SK-N-SH treated with all-trans-retinoic acid at 6 μM for 48 hours (cell line): Measurements from ENCODE around the gene MGLL.

Source experiments
- ATAC-seq: fragments of 200-7000 bp; cut with Tn5 transposase; 3 replicates; pipeline ENCODE4 v1.9.1; 2020; ENCODE audit warnings: mild to moderate bottlenecking, moderate library complexity
- ARNTL ChIP-seq: fragments of 450-650 bp; formaldehyde crosslinking; IDR thresholded peaks from 2 replicates; pipeline ENCODE4 v1.5.0; 2020; ENCODE audit warnings: low read depth, mild to moderate bottlenecking, moderate library complexity, borderline replicate concordance
- BACH2 ChIP-seq: fragments of 250-450 bp; sonication (Bioruptor Pico); IDR thresholded peaks from 2 replicates; pipeline ENCODE4 v1.9.0; 2021; ENCODE audit warnings: mild to moderate bottlenecking, borderline replicate concordance
- CSDC2 ChIP-seq: fragments of 250-450 bp; sonication (Bioruptor Pico); IDR thresholded peaks from 2 replicates; pipeline ENCODE4 v1.5.0; 2020; ENCODE audit warnings: mild to moderate bottlenecking, moderate library complexity
- ESRRG ChIP-seq: fragments of 250-450 bp; sonication (Bioruptor Pico); IDR thresholded peaks from 2 replicates; pipeline ENCODE4 v1.6.1; 2021; ENCODE audit warnings: mild to moderate bottlenecking
- GLIS3 ChIP-seq: fragments of 250-450 bp; sonication (Bioruptor Pico); IDR thresholded peaks from 2 replicates; pipeline ENCODE4 v1.5.0; 2020; ENCODE audit warnings: mild to moderate bottlenecking, moderate library complexity
- ISL1 ChIP-seq: fragments of 250-450 bp; sonication (Bioruptor Pico); IDR thresholded peaks from 2 replicates; pipeline ENCODE4 v2.1.2; 2022; ENCODE audit warnings: mild to moderate bottlenecking, moderate library complexity
- OSR1 ChIP-seq: fragments of 250-450 bp; sonication (Bioruptor Pico); IDR thresholded peaks from 2 replicates; pipeline ENCODE4 v1.8.0; 2022; ENCODE audit warnings: moderate library complexity, mild to moderate bottlenecking, inconsistent platforms
- PPARA ChIP-seq: fragments of 250-450 bp; sonication (Bioruptor Pico); IDR thresholded peaks from 2 replicates; pipeline ENCODE4 v1.5.0; 2020; ENCODE audit warnings: mild to moderate bottlenecking, borderline replicate concordance
- RARB ChIP-seq: fragments of 250-450 bp; sonication (Bioruptor Pico); IDR thresholded peaks from 2 replicates; pipeline ENCODE4 v1.8.0; 2021; ENCODE audit warnings: mild to moderate bottlenecking, moderate library complexity
- SNAI2 ChIP-seq: fragments of 250-450 bp; sonication (Bioruptor Pico); IDR thresholded peaks from 2 replicates; pipeline ENCODE4 v1.5.0; 2020; ENCODE audit warnings: mild to moderate bottlenecking, moderate library complexity
- TCF4 ChIP-seq: fragments of 250-450 bp; sonication (Bioruptor Pico); IDR thresholded peaks from 2 replicates; pipeline ENCODE4 v1.8.0; 2021; ENCODE audit warnings: mild to moderate bottlenecking, moderate library complexity, borderline replicate concordance
- TSHZ2 ChIP-seq: fragments of 250-450 bp; sonication (Bioruptor Pico); IDR thresholded peaks from 2 replicates; pipeline ENCODE4 v1.5.0; 2020; ENCODE audit warnings: mild to moderate bottlenecking, moderate library complexity
- ZC3H10 ChIP-seq: fragments of 250-450 bp; sonication (Bioruptor Pico); IDR thresholded peaks from 2 replicates; pipeline ENCODE4 v1.5.1; 2021; ENCODE audit warnings: mild to moderate bottlenecking, moderate library complexity
- ZFP3 ChIP-seq: fragments of 250-450 bp; sonication (Bioruptor Pico); IDR thresholded peaks from 2 replicates; pipeline ENCODE4 v1.5.0; 2020; ENCODE audit warnings: mild to moderate bottlenecking, moderate library complexity
- ZFP30 ChIP-seq: fragments of 450-650 bp; formaldehyde crosslinking; IDR thresholded peaks from 2 replicates; pipeline ENCODE4 v1.5.0; 2022; ENCODE audit warnings: mild to moderate bottlenecking, moderate library complexity
- ZNF565 ChIP-seq: fragments of 450-650 bp; formaldehyde crosslinking; conservative IDR thresholded peaks from 2 replicates; pipeline ENCODE4 v1.5.0; 2020; ENCODE audit warnings: low read depth, mild to moderate bottlenecking, moderate library complexity
- ZNF70 ChIP-seq: fragments of 450-650 bp; formaldehyde crosslinking; IDR thresholded peaks from 2 replicates; pipeline ENCODE4 v1.5.0; 2020; ENCODE audit warnings: mild to moderate bottlenecking, moderate library complexity
- ZNF8 ChIP-seq: fragments of 450-650 bp; formaldehyde crosslinking; IDR thresholded peaks from 2 replicates; pipeline ENCODE4 v1.5.0; 2020; ENCODE audit warnings: mild to moderate bottlenecking, moderate library complexity
- TF ChIP-seq, protein P1 (sequence below): fragments of 250-450 bp; sonication (Bioruptor Pico); IDR thresholded peaks from 2 replicates; pipeline ENCODE4 v1.5.1; 2020; ENCODE audit warnings: low read depth, mild to moderate bottlenecking, moderate library complexity
- TF ChIP-seq, protein P2 (sequence below): fragments of 250-450 bp; sonication (Bioruptor Pico); IDR thresholded peaks from 2 replicates; pipeline ENCODE4 v1.5.1; 2021; ENCODE audit warnings: mild to moderate bottlenecking, moderate library complexity
- TF ChIP-seq, protein P3 (sequence below): fragments of 250-450 bp; sonication (Bioruptor Pico); IDR thresholded peaks from 2 replicates; pipeline ENCODE4 v1.8.0; 2020; ENCODE audit warnings: mild to moderate bottlenecking, moderate library complexity, borderline replicate concordance

Gene MGLL

GRCh38 chr3:127827808-127828207 lies 5.5 kb upstream of the MGLL start:
- TF ChIP-seq ZFP30 (CRISPR knock-in tag) (no peak), ISL1 (CRISPR knock-in tag) (no peak), TSHZ2 (no peak), ARNTL (CRISPR knock-in tag) (no peak), ZNF70 (no peak), RARB (CRISPR knock-in tag) (no peak), TCF4 (no peak), ZFP3 (CRISPR knock-in tag) (no peak), ESRRG (CRISPR knock-in tag) (no peak), ZNF565 (CRISPR knock-in tag) (no peak), GLIS3 (CRISPR knock-in tag) (no peak), CSDC2 (no peak)
- TF ChIP-seq, protein P1, sequence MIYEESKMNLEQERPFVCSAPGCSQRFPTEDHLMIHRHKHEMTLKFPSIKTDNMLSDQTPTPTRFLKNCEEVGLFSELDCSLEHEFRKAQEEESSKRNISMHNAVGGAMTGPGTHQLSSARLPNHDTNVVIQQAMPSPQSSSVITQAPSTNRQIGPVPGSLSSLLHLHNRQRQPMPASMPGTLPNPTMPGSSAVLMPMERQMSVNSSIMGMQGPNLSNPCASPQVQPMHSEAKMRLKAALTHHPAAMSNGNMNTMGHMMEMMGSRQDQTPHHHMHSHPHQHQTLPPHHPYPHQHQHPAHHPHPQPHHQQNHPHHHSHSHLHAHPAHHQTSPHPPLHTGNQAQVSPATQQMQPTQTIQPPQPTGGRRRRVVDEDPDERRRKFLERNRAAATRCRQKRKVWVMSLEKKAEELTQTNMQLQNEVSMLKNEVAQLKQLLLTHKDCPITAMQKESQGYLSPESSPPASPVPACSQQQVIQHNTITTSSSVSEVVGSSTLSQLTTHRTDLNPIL (CRISPR knock-in tag) = no peak
- TF ChIP-seq, protein P2, sequence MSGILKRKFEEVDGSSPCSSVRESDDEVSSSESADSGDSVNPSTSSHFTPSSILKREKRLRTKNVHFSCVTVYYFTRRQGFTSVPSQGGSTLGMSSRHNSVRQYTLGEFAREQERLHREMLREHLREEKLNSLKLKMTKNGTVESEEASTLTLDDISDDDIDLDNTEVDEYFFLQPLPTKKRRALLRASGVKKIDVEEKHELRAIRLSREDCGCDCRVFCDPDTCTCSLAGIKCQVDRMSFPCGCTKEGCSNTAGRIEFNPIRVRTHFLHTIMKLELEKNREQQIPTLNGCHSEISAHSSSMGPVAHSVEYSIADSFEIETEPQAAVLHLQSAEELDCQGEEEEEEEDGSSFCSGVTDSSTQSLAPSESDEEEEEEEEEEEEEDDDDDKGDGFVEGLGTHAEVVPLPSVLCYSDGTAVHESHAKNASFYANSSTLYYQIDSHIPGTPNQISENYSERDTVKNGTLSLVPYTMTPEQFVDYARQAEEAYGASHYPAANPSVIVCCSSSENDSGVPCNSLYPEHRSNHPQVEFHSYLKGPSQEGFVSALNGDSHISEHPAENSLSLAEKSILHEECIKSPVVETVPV (CRISPR knock-in tag) = no peak
- ATAC-seq = no peak

DNA sequence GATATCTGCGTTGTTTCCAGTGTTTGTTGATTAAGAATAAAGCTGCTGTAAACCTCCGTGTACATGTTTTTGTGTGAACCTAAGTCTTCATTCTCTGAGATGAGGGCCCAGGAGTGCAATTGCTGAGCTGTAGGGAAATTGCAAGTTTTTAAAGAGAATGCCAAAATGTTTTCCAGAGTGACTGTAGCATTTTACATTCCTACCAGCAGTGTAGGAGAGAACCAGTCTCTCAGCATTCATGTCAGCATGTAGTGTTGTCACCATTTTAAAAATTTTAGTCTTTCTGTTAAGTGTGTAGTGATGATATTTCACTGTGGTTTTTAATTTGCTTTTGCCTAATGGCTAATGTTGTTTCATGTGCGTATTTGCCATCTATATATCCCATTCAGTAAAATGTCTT lies 3.4 kb upstream of the MGLL start:
- TF ChIP-seq ISL1 (CRISPR knock-in tag) (no peak), PPARA (no peak), RARB (CRISPR knock-in tag) (no peak), TCF4 (no peak), BACH2 (CRISPR knock-in tag) (no peak), CSDC2 (no peak), ZNF8 (no peak), ESRRG (CRISPR knock-in tag) (no peak), SNAI2 (CRISPR knock-in tag) (no peak), ZNF565 (CRISPR knock-in tag) (no peak), ZC3H10 (CRISPR knock-in tag) (no peak), TSHZ2 (no peak), OSR1 (CRISPR knock-in tag) (no peak)
- TF ChIP-seq, protein P3, sequence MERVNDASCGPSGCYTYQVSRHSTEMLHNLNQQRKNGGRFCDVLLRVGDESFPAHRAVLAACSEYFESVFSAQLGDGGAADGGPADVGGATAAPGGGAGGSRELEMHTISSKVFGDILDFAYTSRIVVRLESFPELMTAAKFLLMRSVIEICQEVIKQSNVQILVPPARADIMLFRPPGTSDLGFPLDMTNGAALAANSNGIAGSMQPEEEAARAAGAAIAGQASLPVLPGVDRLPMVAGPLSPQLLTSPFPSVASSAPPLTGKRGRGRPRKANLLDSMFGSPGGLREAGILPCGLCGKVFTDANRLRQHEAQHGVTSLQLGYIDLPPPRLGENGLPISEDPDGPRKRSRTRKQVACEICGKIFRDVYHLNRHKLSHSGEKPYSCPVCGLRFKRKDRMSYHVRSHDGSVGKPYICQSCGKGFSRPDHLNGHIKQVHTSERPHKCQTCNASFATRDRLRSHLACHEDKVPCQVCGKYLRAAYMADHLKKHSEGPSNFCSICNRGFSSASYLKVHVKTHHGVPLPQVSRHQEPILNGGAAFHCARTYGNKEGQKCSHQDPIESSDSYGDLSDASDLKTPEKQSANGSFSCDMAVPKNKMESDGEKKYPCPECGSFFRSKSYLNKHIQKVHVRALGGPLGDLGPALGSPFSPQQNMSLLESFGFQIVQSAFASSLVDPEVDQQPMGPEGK = no peak
- TF ChIP-seq, protein P1 (CRISPR knock-in tag) = no peak
- no peak for ATAC-seq
